IMR-90 (cell line): ENCODE data around the gene DRC7. TPM values are rescaled to one million over a fixed set of nuclear protein-coding genes. Genes with fewer than 3 reads are reported as not detected.

Experiments
- ATAC-seq: fragments of 200-7000 bp; cut with Tn5 transposase; 2 replicates; pipeline ENCODE4 v1.9.1; 2020; ENCODE audit warnings: low read depth, mild to moderate bottlenecking, moderate library complexity
- BruUV-seq: library from RNA; stranded (reverse); fragments of 400-500 nt; replicated peaks from 2 replicates; lab custom pipeline; 2021; lab: Mats Ljungman, UMichigan
- CTCF ChIA-PET: fragments of 300-600 bp; formaldehyde crosslinking; extraction: SDS; loops from one replicate; lab custom pipeline; 2021; ENCODE audit warnings: antibody characterized with exemption; lab: Yijun Ruan, JAX
- POLR2A ChIA-PET: fragments of 300-600 bp; sonication (Branson Sonifier 250); formaldehyde crosslinking; loops from one replicate; lab custom pipeline; 2022; ENCODE audit warnings: antibody characterized with exemption; ENCODE audit not compliant: unreplicated experiment; lab: Charles Lee
- DNase-seq: peaks from one replicate; pipeline ENCODE4 v3.0.0; 2013
- H2AFZ ChIP-seq: replicated peaks from 2 replicates; pipeline ENCODE3; 2013; ENCODE audit warnings: low read length, mild to moderate bottlenecking; ENCODE audit not compliant: poor library complexity
- H2AK5ac ChIP-seq: 2 replicates; pipeline ENCODE4 v1.6.1; 2013; ENCODE audit warnings: low read depth, low read length, inconsistent platforms
- H2AK9ac ChIP-seq: replicated peaks from 2 replicates; pipeline ENCODE3; 2013; ENCODE audit warnings: mild to moderate bottlenecking, low read depth, low read length, moderate library complexity; ENCODE audit not compliant: poor library complexity
- H2BK120ac ChIP-seq: 2 replicates; pipeline ENCODE4 v1.6.1; 2013; ENCODE audit warnings: low read depth, low read length, inconsistent platforms
- H2BK15ac ChIP-seq: 3 replicates; pipeline ENCODE4 v1.6.1; 2013; ENCODE audit warnings: low read depth, low read length, inconsistent platforms
- H2BK20ac ChIP-seq: 2 replicates; pipeline ENCODE4 v1.6.1; 2013; ENCODE audit warnings: low read depth, mild to moderate bottlenecking, inconsistent platforms, low read length, moderate library complexity
- H2BK5ac ChIP-seq: 2 replicates; pipeline ENCODE4 v1.6.1; 2013; ENCODE audit warnings: mild to moderate bottlenecking, low read depth, low read length, inconsistent platforms; ENCODE audit not compliant: poor library complexity, severe bottlenecking
- H3K14ac ChIP-seq: replicated peaks from 2 replicates; pipeline ENCODE4 v1.6.1; 2013; ENCODE audit warnings: low read depth, low read length, inconsistent platforms
- H3K18ac ChIP-seq: 2 replicates; pipeline ENCODE4 v1.6.1; 2013; ENCODE audit warnings: low read depth, low read length, control low read depth
- H3K23ac ChIP-seq: 2 replicates; pipeline ENCODE4 v1.6.1; 2013; ENCODE audit warnings: low read depth, low read length, inconsistent platforms
- H3K27ac ChIP-seq: 2 replicates; pipeline ENCODE4 v1.5.1; 2013; ENCODE audit warnings: mild to moderate bottlenecking, control low read depth, low read length; ENCODE audit not compliant: insufficient read depth
- H3K27me3 ChIP-seq: 2 replicates; pipeline ENCODE4 v1.6.1; 2013; ENCODE audit warnings: low read length; ENCODE audit not compliant: control insufficient read depth, insufficient read depth
- H3K36me3 ChIP-seq: 2 replicates; pipeline ENCODE4 v1.6.1; 2013; ENCODE audit warnings: low read length, mixed read lengths; ENCODE audit not compliant: control insufficient read depth, insufficient read depth
- H3K4ac ChIP-seq: 2 replicates; pipeline ENCODE4 v1.6.1; 2013; ENCODE audit warnings: low read depth, low read length, inconsistent platforms
- H3K4me1 ChIP-seq: 2 replicates; pipeline ENCODE4 v1.6.1; 2013; ENCODE audit warnings: low read length, mixed read lengths; ENCODE audit not compliant: control insufficient read depth, insufficient read depth
- H3K4me2 ChIP-seq: 2 replicates; pipeline ENCODE4 v1.6.1; 2013; ENCODE audit warnings: low read depth, mild to moderate bottlenecking, control low read depth, low read length, moderate library complexity
- H3K4me3 ChIP-seq: 2 replicates; pipeline ENCODE4 v1.5.1; 2013; ENCODE audit warnings: low read depth, mild to moderate bottlenecking, control low read depth, low read length, moderate library complexity; ENCODE audit not compliant: insufficient read depth
- H3K56ac ChIP-seq: 2 replicates; pipeline ENCODE4 v1.6.1; 2013; ENCODE audit warnings: low read length, inconsistent platforms; ENCODE audit not compliant: insufficient read depth; ENCODE audit errors: extremely low read depth
- H3K79me1 ChIP-seq, 2 experiments: 2 replicates each; pipeline ENCODE4 v1.6.1; 2013; ENCODE audit warnings: low read length in 2 of 2, inconsistent platforms in 1 of 2, low read depth in 1 of 2
- H3K9ac ChIP-seq: 2 replicates; pipeline ENCODE4 v1.6.1; 2013; ENCODE audit warnings: low read depth, low read length, control low read depth
- H3K9me1 ChIP-seq: 2 replicates; pipeline ENCODE4 v1.6.1; 2013; ENCODE audit warnings: low read length, inconsistent platforms; ENCODE audit not compliant: insufficient read depth
- H3K9me3 ChIP-seq: 2 replicates; pipeline ENCODE4 v1.6.1; 2013; ENCODE audit warnings: low read length; ENCODE audit not compliant: control insufficient read depth, insufficient read depth
- H4K20me1 ChIP-seq: 2 replicates; pipeline ENCODE4 v1.6.1; 2013; ENCODE audit warnings: low read length, inconsistent platforms; ENCODE audit not compliant: insufficient read depth
- H4K5ac ChIP-seq: 2 replicates; pipeline ENCODE4 v1.6.1; 2013; ENCODE audit warnings: mild to moderate bottlenecking, low read depth, low read length, control low read depth
- H4K8ac ChIP-seq, 2 experiments: 2 replicates each; pipeline ENCODE4 v1.6.1; 2013; ENCODE audit warnings: low read depth in 2 of 2, low read length in 2 of 2, control low read depth in 1 of 2, inconsistent platforms in 1 of 2
- H4K91ac ChIP-seq: 2 replicates; pipeline ENCODE4 v1.6.1; 2013; ENCODE audit warnings: low read depth, low read length, inconsistent platforms; ENCODE audit not compliant: insufficient read depth
- BHLHE40 ChIP-seq: fragments of 150-350 bp; IDR thresholded peaks from 2 replicates; pipeline ENCODE4 v1.6.1; 2016; ENCODE audit warnings: mild to moderate bottlenecking, low read depth, low read length
- CEBPB ChIP-seq: IDR thresholded peaks from 2 replicates; pipeline ENCODE4 v1.6.1; 2012; ENCODE audit warnings: low read depth, low read length, improper control_type of control experiment
- CHD1 ChIP-seq: IDR thresholded peaks from 2 replicates; pipeline ENCODE4 v1.6.1; 2012; ENCODE audit warnings: low read depth, low read length, improper control_type of control experiment
- FOS ChIP-seq: fragments of 150-350 bp; IDR thresholded peaks from 2 replicates; pipeline ENCODE4 v1.6.1; 2016; ENCODE audit warnings: low read depth, low read length
- MAFK ChIP-seq: IDR thresholded peaks from 2 replicates; pipeline ENCODE4 v1.6.1; 2012; ENCODE audit warnings: low read depth, low read length, improper control_type of control experiment
- MAZ ChIP-seq: IDR thresholded peaks from 2 replicates; pipeline ENCODE4 v1.6.1; 2012; ENCODE audit warnings: low read depth, mild to moderate bottlenecking, low read length, improper control_type of control experiment, moderate library complexity, borderline replicate concordance
- MXI1 ChIP-seq: IDR thresholded peaks from 2 replicates; pipeline ENCODE4 v1.6.1; 2012; ENCODE audit warnings: low read depth, mild to moderate bottlenecking, low read length, moderate library complexity, borderline replicate concordance
- NFE2L2 ChIP-seq: fragments of 150-350 bp; IDR thresholded peaks from 2 replicates; pipeline ENCODE4 v1.6.1; 2016; ENCODE audit warnings: low read depth, mild to moderate bottlenecking, low read length
- POLR2A ChIP-seq: IDR thresholded peaks from 2 replicates; pipeline ENCODE4 v1.6.1; 2012; ENCODE audit warnings: mild to moderate bottlenecking, low read depth, low read length
- RAD21 ChIP-seq: IDR thresholded peaks from 2 replicates; pipeline ENCODE4 v1.6.1; 2012; ENCODE audit warnings: low read length, improper control_type of control experiment
- RCOR1 ChIP-seq: IDR thresholded peaks from 2 replicates; pipeline ENCODE4 v1.6.1; 2012; ENCODE audit warnings: mild to moderate bottlenecking, low read length, improper control_type of control experiment; ENCODE audit not compliant: insufficient replicate concordance
- RFX5 ChIP-seq: IDR thresholded peaks from 2 replicates; pipeline ENCODE4 v1.8.0; 2012; ENCODE audit warnings: low read depth, mild to moderate bottlenecking, low read length, moderate library complexity
- SMC3 ChIP-seq: fragments of 150-350 bp; IDR thresholded peaks from 2 replicates; pipeline ENCODE4 v1.6.1; 2016; ENCODE audit warnings: low read depth, mild to moderate bottlenecking, antibody characterized with exemption, low read length, moderate library complexity
- WGBS, 2 experiments: methylation state at CpG; one replicate each; pipeline versions ENCODE4 v1.1.5 to v1.1.7; 2013; ENCODE audit warnings: missing lambda C conversion rate in 2 of 2; ENCODE audit not compliant: insufficient read length in 1 of 2; ENCODE audit errors: extremely low coverage in 2 of 2; 5-methylcytosine and 5-hydroxymethylcytosine counted together
- dilution Hi-C: fragments of 300-500 bp; cut with HindIII; formaldehyde crosslinking; loops from one replicate; pipeline ENCODE4 v1.14.3; 2018; ENCODE audit warnings: low sequenced_read_pairs; ENCODE audit not compliant: unreplicated experiment
- in situ Hi-C: fragments of 300-500 bp; cut with MboI; formaldehyde crosslinking; loops from 3 replicates; pipeline ENCODE4 v1.14.3; 2019; ENCODE audit warnings: low sequenced_read_pairs, inconsistent platforms, mixed read lengths
- intact Hi-C: fragments of 100-400 bp; cut with micrococcal nuclease; formaldehyde crosslinking; loops from 2 replicates; pipeline ENCODE4 v1.10.0; 2022
- polyA plus RNA-seq, 3 experiments: library from polyadenylated mRNA; depleted of rRNA; stranded (reverse); fragments of >200 nt; gene quantifications; 2 replicates each; pipeline ENCODE4 v1.2.3, GENCODE V29; 2012; ENCODE audit warnings: low replicate concordance in 1 of 3
- total RNA-seq: library from RNA; depleted of rRNA; stranded (reverse); fragments of >200 nt; gene quantifications from 2 replicates; pipeline ENCODE4 v1.2.3, GENCODE V29; 2012
- TF ChIP-seq, protein P1 (sequence below): fragments of 150-350 bp; IDR thresholded peaks from 2 replicates; pipeline ENCODE4 v1.6.1; 2016; ENCODE audit warnings: low read depth, mild to moderate bottlenecking, low read length, moderate library complexity, borderline replicate concordance
- TF ChIP-seq, protein P2 (sequence below): conservative IDR thresholded peaks from 2 replicates; pipeline ENCODE4 v1.5.1; 2012; ENCODE audit warnings: mild to moderate bottlenecking, low read depth, low read length, improper control_type of control experiment
- TF ChIP-seq, protein P3 (sequence below): fragments of 150-350 bp; IDR thresholded peaks from 2 replicates; pipeline ENCODE4 v1.6.1; 2017; ENCODE audit warnings: mild to moderate bottlenecking, antibody characterized with exemption, low read length, low read depth

The DRC7 gene
- total and polyA plus RNA-seq, 2 of the 4 experiments (the other 2 are of a cell fraction): not detected

DNA sequence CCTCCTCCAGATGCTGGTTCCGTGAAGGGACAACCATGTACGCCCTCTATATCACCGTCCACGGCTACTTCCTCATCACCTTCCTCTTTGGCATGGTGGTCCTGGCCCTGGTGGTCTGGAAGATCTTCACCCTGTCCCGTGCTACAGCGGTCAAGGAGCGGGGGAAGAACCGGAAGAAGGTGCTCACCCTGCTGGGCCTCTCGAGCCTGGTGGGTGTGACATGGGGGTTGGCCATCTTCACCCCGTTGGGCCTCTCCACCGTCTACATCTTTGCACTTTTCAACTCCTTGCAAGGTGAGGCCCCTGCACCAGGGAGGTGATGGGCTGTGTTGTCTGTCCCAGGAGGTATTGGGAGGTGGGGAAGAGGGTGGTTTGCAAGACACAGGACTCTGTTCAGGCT lies 9.0 kb upstream of the DRC7 start:
- Histone ChIP-seq H3K4me3 (no peak overlapping the region), H2AFZ (peak overlapping the region; percentile 11), H3K18ac (no peak overlapping the region), H2BK120ac (no peak overlapping the region), H4K91ac (no peak overlapping the region), H3K4me1 (no peaks in the 10 kb centered on the region), H3K23ac (no peak overlapping the region), H3K79me1 (no peaks in the 10 kb centered on the region), H3K9me1 (no peaks in the 10 kb centered on the region), H3K56ac (no peak overlapping the region), H3K4me2 (no peak overlapping the region), H2AK9ac (no peak overlapping the region), H2BK20ac (no peak overlapping the region), H3K36me3 (no peaks in the 10 kb centered on the region), H3K27ac (no peak overlapping the region), H2AK5ac (no peak overlapping the region), H3K14ac (no peak overlapping the region), H2BK5ac (no peak overlapping the region), H2BK15ac (no peak overlapping the region), H3K9me3 (no peaks in the 10 kb centered on the region), H4K8ac (no peak overlapping the region), H3K4ac (no peak overlapping the region), H4K20me1 (no peaks in the 10 kb centered on the region), H3K9ac (no peak overlapping the region), H4K5ac (no peak overlapping the region), H3K27me3 (peaks cover 63% of the 10 kb centered on the region)
- dilution Hi-C loops: no loop called here
- DNase-seq (no peak), ATAC-seq (no peak)
- CTCF ChIA-PET: no interaction called here
- no CpG with 5 or more reads among the region's 11 CpGs for WGBS, 2 experiments
- TF ChIP-seq NFE2L2: no peak
- no peak for TF ChIP-seq FOS
- TF ChIP-seq CEBPB: no peak
- TF ChIP-seq, protein P1, sequence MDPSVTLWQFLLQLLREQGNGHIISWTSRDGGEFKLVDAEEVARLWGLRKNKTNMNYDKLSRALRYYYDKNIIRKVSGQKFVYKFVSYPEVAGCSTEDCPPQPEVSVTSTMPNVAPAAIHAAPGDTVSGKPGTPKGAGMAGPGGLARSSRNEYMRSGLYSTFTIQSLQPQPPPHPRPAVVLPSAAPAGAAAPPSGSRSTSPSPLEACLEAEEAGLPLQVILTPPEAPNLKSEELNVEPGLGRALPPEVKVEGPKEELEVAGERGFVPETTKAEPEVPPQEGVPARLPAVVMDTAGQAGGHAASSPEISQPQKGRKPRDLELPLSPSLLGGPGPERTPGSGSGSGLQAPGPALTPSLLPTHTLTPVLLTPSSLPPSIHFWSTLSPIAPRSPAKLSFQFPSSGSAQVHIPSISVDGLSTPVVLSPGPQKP: no peak
- no peak for TF ChIP-seq POLR2A
- TF ChIP-seq RFX5: no peak
- TF ChIP-seq SMC3: no peak
- TF ChIP-seq BHLHE40: no peak
- TF ChIP-seq, protein P2, sequence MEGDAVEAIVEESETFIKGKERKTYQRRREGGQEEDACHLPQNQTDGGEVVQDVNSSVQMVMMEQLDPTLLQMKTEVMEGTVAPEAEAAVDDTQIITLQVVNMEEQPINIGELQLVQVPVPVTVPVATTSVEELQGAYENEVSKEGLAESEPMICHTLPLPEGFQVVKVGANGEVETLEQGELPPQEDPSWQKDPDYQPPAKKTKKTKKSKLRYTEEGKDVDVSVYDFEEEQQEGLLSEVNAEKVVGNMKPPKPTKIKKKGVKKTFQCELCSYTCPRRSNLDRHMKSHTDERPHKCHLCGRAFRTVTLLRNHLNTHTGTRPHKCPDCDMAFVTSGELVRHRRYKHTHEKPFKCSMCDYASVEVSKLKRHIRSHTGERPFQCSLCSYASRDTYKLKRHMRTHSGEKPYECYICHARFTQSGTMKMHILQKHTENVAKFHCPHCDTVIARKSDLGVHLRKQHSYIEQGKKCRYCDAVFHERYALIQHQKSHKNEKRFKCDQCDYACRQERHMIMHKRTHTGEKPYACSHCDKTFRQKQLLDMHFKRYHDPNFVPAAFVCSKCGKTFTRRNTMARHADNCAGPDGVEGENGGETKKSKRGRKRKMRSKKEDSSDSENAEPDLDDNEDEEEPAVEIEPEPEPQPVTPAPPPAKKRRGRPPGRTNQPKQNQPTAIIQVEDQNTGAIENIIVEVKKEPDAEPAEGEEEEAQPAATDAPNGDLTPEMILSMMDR: no peak
- TF ChIP-seq RCOR1: no peak
- TF ChIP-seq, protein P3, sequence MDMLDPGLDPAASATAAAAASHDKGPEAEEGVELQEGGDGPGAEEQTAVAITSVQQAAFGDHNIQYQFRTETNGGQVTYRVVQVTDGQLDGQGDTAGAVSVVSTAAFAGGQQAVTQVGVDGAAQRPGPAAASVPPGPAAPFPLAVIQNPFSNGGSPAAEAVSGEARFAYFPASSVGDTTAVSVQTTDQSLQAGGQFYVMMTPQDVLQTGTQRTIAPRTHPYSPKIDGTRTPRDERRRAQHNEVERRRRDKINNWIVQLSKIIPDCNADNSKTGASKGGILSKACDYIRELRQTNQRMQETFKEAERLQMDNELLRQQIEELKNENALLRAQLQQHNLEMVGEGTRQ: no peak
- no peak for TF ChIP-seq MXI1
- no peak for TF ChIP-seq MAFK
- TF ChIP-seq CHD1: no peak
- TF ChIP-seq RAD21: no peak
- TF ChIP-seq MAZ: no peak
- intact Hi-C loops: no loop called here
- POLR2A ChIA-PET: no interaction called here
- BruUV-seq: no TSS peak
- in situ Hi-C loops: no loop called here
